ENCODE data around the gene NOTUM.

NOTUM gene

DNA sequence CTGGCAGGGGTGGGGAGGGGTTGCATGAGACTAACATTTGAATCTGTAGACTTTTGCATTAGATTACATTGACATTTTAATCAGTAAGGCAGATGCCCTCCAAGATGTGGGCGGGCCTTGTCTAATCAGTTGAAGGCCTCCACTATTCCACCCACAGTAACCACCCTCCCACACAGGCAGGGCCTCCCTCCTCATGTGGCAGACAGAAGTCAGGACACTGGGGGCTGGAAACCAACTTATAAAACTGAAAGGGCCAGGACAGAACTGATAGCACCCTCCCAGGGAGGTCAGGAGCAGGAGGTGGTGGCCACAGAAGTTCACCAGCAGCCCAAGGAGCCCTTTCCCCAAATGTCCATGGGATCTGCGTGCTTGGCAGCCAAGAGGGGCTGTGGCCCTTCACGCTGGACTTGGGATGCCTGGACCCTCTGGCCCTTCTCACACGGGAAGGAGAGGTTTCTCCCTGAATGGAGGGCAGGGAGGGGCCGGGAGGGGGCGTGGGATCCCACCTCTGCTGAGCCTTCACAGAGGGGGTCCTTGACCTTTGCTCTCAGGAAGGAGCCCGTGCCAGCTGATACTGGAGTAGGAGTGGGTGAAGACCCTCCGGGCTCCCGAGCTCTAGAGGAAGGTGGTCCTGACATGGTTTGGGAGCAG lies 28.5 kb downstream of the NOTUM start:
- H3K4me3 ChIP-seq (ENCODE audit: low read depth, low read length): no peak overlapping the region
- no peak for TF ChIP-seq CTCF (conservative IDR thresholded peaks at IDR 0.05; ENCODE audit: low read depth, low read length)

GRCh38 chr17:81931557-81932332 lies 29.2 kb downstream of the NOTUM start:
- TF ChIP-seq CTCF (conservative IDR thresholded peaks at IDR 0.05; ENCODE audit: low read depth, low read length): no peak
- no peak for DNase-seq (ENCODE audit: low read depth)
- no peak overlapping the region for H3K4me3 ChIP-seq (ENCODE audit: low read depth, low read length)

More for the DNA sequence above, 28.5 kb downstream of the NOTUM start:
- DNase-seq (ENCODE audit: low read depth): no peak

- no peak overlapping the region for H3K4me3 ChIP-seq (ENCODE audit: low read depth, low read length)
- TF ChIP-seq CTCF (conservative IDR thresholded peaks at IDR 0.05; ENCODE audit: low read depth, low read length): no peak
Observed at GRCh38 chr17:81931189-81931556, 29.8 kb downstream of the NOTUM start.

DNA sequence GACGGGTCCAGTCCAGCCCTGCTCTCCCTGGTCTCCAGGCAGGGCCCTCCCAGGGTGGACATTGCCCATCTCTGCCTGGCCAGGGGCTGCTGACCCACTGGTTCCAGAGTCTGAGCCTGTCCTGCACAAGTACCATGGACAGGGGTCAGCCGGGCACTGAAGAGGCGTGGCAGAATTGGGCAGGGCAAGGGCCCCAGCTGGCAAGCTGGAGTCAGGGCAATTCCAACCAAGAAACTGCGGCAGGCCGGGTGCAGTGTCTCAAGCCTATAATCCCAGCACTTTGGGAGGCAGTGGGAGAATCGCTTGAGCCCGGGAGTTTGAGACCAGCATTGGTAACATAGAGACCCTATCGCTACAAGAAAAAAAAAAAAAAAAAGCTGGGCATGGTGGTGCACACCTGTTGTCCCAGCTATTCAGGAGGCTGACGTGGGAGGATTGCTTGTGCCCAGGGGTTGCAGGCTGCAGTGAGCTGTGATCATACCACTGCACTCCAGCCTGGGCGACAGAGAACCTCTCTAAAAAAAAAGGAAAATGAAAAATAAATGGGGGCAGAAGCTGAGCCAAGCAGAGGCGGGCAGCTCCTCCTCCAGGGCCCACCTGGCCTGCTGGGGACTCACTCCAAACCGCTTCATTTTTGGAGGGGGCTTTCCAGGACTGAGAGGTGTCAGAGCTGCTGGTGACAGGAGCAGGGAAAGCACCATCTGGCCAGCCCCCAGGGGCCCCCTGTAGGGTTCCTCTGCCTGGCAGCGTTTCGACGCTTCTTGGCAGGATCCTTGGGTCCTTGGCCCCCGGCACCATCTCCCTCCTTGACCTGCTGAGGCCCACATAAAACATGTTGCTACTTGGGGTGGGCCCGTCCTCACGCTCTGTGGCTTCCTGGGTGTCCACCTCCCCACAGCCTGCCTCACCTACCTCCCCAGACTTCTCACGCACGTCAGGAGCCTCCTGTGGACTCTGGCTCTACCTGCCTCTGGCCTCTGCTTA lies 30.6 kb downstream of the NOTUM start:
- H3K4me3 ChIP-seq (ENCODE audit: low read depth, low read length): no peak overlapping the region
- TF ChIP-seq CTCF (conservative IDR thresholded peaks at IDR 0.05; ENCODE audit: low read depth, low read length): no peak
- DNase-seq (ENCODE audit: low read depth): no peak

More at GRCh38 chr17:81931189-81931556, 29.8 kb downstream of the NOTUM start:
- DNase-seq (ENCODE audit: low read depth): no peak

DNA sequence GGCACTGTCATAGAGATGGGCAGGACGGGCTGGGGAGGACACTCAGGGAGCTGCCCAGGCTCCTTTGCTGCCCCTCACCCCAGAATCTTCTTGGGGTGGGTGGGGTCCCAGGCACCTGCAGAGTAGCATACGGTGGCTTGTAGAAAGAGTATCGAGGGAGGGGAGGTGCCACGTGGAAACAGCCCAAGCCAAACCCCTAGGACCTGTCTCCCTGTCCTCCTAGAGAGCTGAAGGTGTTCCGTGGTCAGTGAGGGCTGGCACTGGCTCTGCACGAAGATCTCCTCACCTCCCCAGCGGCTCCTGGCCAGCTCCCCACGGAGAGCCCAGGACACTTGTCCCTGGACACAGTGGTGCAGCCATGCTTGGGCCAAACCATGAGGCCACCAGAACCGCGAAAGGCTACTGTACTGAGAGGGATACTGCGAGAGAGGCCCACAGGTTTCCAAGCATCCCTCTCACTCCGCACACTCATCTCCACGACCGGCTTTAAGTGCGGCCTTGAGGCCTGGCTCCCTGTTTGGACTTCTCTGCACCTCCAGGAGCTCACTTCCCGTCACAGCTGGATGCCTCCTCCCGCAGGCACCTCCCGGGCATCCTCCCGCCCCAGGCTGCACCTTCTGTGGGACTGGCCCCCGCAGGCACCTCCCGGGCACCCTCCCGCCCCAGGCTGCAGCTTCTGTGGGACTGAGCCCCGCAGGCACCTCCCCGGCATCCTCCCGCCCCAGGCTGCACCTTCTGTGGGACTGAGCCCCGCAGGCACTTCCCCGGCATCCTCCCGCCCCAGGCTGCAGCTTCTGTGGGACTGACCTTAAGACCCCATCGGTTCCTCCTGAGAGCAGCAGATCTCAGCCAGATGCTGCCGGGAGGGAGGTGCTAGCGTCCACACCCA lies 31.5 kb downstream of the NOTUM start:
- TF ChIP-seq CTCF (conservative IDR thresholded peaks at IDR 0.05; ENCODE audit: low read depth, low read length): no peak
- no peak overlapping the region for H3K4me3 ChIP-seq (ENCODE audit: low read depth, low read length)
- DNase-seq (ENCODE audit: low read depth): no peak
